HepG2 (cell line): ENCODE measurements around the gene SLC22A31. TPM values are rescaled to one million over a fixed set of nuclear protein-coding genes. Genes with fewer than 3 reads are reported as not detected.

Experiments
- CAMTA2 ChIP-seq: sonication (generic); formaldehyde crosslinking; IDR thresholded peaks from 2 replicates; pipeline ENCODE4 v1.4.0; 2020; ENCODE audit warnings: mild to moderate bottlenecking, missing genetic modification reagents, borderline replicate concordance
- DPF2 ChIP-seq: sonication (generic); formaldehyde crosslinking; IDR thresholded peaks from 2 replicates; pipeline ENCODE4 v1.4.0; 2020; ENCODE audit warnings: mild to moderate bottlenecking, low read depth, missing genetic modification reagents, borderline replicate concordance
- POLR2AphosphoS2 ChIP-seq: IDR thresholded peaks from 2 replicates; pipeline ENCODE4 v1.6.1; 2011; ENCODE audit warnings: low read depth, low read length, improper control_type of control experiment
- SNRNP70 ChIP-seq: fragments of 200-400 bp; formaldehyde crosslinking; IDR thresholded peaks from 2 replicates; pipeline ENCODE4 v1.6.1; 2017; ENCODE audit warnings: mild to moderate bottlenecking, low read depth, low read length, moderate library complexity
- ZBTB8A ChIP-seq: sonication (generic); formaldehyde crosslinking; IDR thresholded peaks from 2 replicates; pipeline ENCODE4 v1.4.0; 2020; ENCODE audit warnings: mild to moderate bottlenecking, low read depth, missing genetic modification reagents, borderline replicate concordance
- ZNF703 ChIP-seq: sonication (generic); formaldehyde crosslinking; IDR thresholded peaks from 2 replicates; pipeline ENCODE4 v1.5.1; 2020; ENCODE audit warnings: missing genetic modification reagents, mild to moderate bottlenecking, moderate library complexity, borderline replicate concordance
- ZNF883 ChIP-seq: sonication (generic); formaldehyde crosslinking; IDR thresholded peaks from 2 replicates; pipeline ENCODE4 v1.5.1; 2020; ENCODE audit warnings: mild to moderate bottlenecking, missing genetic modification reagents; ENCODE audit errors: not compliant biosample characterization
- polyA plus RNA-seq, 8 experiments: library from polyadenylated mRNA; depleted of rRNA in 3 of 8; stranded (reverse) in 7 of 8; unstranded in 1 of 8; fragments of >200 nt; fragmentation: Illumina TruSeq in 4 of 8; extraction: Trizol in 4 of 8; gene quantifications; 2 replicates each; pipeline versions ENCODE4 v1.2.1 to v1.2.3, GENCODE V29; 2011 to 2016; ENCODE audit warnings: low read depth in 4 of 8, missing spikeins in 1 of 8, mixed read lengths in 1 of 8; ENCODE audit not compliant: insufficient read depth in 1 of 8
- total RNA-seq, 5 experiments: library from RNA; depleted of rRNA; stranded (reverse); fragments of >200 nt; fragmentation: Illumina TruSeq; extraction: Trizol; gene quantifications; 2 replicates each; pipeline ENCODE4 v1.2.3, GENCODE V29; 2016; ENCODE audit warnings: low read depth in 1 of 5
- TF ChIP-seq, protein P1 (sequence below): sonication (generic); formaldehyde crosslinking; IDR thresholded peaks from 2 replicates; pipeline ENCODE4 v1.9.0; 2021; ENCODE audit warnings: mild to moderate bottlenecking, missing genetic modification reagents
- TF ChIP-seq, protein P2 (sequence below): sonication (generic); formaldehyde crosslinking; IDR thresholded peaks from 2 replicates; pipeline ENCODE4 v1.8.1; 2023; ENCODE audit warnings: mild to moderate bottlenecking, inconsistent platforms, moderate library complexity, missing genetic modification reagents, borderline replicate concordance
- TF ChIP-seq, protein P3 (sequence below): sonication (generic); formaldehyde crosslinking; IDR thresholded peaks from 2 replicates; pipeline ENCODE4 v1.4.0; 2020; ENCODE audit warnings: missing genetic modification reagents
- TF ChIP-seq, protein P4 (sequence below): sonication (generic); formaldehyde crosslinking; IDR thresholded peaks from 2 replicates; pipeline ENCODE4 v1.5.1; 2020; ENCODE audit warnings: mild to moderate bottlenecking, moderate library complexity, missing genetic modification reagents

The SLC22A31 gene
- total and polyA plus RNA-seq, 2 of the 13 experiments (the other 11 are each of a cell fraction or from before 2014, with no cell fraction given), result 67.3 to 83.3 TPM

DNA sequence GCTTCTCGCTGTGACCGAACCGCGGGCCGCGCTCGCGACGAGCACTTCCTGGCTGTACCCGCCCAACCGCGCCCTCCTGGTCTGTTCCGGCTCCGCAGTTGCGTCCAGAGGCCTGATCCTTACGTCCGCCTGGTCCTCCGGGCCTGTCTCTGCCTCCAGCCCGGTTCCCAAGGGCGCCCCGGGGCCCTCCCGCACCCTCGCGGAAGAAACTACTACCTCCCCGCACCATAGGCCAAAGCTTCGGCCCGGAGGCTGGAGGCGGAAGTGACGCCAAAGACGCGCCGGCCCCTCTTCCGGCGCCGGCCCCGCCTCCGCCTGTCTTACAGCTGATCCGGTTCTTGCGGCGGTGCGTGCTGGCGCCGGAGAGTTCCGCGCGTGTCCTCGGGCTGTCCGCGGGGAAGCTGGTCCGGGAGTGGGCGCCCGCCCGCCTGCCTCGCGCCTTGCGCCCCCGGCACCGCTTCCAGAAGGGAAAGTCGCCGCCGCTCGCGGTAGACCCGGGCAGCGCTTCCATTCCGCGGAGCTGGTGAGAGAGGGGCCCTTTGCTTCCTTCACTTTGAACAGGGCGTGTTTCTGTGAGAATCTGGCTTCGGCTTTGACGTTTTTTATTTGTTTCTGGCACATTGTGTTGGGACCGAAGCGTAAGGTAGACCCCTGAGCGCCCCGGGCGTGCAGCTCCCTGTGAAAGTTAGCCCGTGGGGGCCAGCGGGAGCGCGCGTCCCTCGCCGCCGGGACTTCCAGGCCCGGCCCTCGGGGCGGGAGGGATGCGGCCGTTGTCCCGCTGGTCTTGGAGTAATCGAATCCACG, 17.3 kb upstream of the SLC22A31 start, which contains the start of gene ZNF778 (continued):
- TF ChIP-seq, protein P1, sequence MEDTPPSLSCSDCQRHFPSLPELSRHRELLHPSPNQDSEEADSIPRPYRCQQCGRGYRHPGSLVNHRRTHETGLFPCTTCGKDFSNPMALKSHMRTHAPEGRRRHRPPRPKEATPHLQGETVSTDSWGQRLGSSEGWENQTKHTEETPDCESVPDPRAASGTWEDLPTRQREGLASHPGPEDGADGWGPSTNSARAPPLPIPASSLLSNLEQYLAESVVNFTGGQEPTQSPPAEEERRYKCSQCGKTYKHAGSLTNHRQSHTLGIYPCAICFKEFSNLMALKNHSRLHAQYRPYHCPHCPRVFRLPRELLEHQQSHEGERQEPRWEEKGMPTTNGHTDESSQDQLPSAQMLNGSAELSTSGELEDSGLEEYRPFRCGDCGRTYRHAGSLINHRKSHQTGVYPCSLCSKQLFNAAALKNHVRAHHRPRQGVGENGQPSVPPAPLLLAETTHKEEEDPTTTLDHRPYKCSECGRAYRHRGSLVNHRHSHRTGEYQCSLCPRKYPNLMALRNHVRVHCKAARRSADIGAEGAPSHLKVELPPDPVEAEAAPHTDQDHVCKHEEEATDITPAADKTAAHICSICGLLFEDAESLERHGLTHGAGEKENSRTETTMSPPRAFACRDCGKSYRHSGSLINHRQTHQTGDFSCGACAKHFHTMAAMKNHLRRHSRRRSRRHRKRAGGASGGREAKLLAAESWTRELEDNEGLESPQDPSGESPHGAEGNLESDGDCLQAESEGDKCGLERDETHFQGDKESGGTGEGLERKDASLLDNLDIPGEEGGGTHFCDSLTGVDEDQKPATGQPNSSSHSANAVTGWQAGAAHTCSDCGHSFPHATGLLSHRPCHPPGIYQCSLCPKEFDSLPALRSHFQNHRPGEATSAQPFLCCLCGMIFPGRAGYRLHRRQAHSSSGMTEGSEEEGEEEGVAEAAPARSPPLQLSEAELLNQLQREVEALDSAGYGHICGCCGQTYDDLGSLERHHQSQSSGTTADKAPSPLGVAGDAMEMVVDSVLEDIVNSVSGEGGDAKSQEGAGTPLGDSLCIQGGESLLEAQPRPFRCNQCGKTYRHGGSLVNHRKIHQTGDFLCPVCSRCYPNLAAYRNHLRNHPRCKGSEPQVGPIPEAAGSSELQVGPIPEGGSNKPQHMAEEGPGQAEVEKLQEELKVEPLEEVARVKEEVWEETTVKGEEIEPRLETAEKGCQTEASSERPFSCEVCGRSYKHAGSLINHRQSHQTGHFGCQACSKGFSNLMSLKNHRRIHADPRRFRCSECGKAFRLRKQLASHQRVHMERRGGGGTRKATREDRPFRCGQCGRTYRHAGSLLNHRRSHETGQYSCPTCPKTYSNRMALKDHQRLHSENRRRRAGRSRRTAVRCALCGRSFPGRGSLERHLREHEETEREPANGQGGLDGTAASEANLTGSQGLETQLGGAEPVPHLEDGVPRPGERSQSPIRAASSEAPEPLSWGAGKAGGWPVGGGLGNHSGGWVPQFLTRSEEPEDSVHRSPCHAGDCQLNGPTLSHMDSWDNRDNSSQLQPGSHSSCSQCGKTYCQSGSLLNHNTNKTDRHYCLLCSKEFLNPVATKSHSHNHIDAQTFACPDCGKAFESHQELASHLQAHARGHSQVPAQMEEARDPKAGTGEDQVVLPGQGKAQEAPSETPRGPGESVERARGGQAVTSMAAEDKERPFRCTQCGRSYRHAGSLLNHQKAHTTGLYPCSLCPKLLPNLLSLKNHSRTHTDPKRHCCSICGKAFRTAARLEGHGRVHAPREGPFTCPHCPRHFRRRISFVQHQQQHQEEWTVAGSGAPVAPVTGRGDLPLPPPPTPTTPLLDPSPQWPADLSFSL (CRISPR knock-in tag), result no peak
- TF ChIP-seq, protein P2, sequence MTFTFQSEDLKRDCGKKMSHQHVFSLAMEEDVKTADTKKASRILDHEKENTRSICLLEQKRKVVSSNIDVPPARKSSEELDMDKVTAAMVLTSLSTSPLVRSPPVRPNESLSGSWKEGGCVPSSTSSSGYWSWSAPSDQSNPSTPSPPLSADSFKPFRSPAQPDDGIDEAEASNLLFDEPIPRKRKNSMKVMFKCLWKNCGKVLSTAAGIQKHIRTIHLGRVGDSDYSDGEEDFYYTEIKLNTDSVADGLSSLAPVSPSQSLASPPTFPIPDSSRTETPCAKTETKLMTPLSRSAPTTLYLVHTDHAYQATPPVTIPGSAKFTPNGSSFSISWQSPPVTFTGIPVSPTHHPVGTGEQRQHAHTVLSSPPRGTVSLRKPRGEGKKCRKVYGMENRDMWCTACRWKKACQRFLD (CRISPR knock-in tag), result peak; percentile 94
- no peak for TF ChIP-seq ZBTB8A
- TF ChIP-seq, protein P3, sequence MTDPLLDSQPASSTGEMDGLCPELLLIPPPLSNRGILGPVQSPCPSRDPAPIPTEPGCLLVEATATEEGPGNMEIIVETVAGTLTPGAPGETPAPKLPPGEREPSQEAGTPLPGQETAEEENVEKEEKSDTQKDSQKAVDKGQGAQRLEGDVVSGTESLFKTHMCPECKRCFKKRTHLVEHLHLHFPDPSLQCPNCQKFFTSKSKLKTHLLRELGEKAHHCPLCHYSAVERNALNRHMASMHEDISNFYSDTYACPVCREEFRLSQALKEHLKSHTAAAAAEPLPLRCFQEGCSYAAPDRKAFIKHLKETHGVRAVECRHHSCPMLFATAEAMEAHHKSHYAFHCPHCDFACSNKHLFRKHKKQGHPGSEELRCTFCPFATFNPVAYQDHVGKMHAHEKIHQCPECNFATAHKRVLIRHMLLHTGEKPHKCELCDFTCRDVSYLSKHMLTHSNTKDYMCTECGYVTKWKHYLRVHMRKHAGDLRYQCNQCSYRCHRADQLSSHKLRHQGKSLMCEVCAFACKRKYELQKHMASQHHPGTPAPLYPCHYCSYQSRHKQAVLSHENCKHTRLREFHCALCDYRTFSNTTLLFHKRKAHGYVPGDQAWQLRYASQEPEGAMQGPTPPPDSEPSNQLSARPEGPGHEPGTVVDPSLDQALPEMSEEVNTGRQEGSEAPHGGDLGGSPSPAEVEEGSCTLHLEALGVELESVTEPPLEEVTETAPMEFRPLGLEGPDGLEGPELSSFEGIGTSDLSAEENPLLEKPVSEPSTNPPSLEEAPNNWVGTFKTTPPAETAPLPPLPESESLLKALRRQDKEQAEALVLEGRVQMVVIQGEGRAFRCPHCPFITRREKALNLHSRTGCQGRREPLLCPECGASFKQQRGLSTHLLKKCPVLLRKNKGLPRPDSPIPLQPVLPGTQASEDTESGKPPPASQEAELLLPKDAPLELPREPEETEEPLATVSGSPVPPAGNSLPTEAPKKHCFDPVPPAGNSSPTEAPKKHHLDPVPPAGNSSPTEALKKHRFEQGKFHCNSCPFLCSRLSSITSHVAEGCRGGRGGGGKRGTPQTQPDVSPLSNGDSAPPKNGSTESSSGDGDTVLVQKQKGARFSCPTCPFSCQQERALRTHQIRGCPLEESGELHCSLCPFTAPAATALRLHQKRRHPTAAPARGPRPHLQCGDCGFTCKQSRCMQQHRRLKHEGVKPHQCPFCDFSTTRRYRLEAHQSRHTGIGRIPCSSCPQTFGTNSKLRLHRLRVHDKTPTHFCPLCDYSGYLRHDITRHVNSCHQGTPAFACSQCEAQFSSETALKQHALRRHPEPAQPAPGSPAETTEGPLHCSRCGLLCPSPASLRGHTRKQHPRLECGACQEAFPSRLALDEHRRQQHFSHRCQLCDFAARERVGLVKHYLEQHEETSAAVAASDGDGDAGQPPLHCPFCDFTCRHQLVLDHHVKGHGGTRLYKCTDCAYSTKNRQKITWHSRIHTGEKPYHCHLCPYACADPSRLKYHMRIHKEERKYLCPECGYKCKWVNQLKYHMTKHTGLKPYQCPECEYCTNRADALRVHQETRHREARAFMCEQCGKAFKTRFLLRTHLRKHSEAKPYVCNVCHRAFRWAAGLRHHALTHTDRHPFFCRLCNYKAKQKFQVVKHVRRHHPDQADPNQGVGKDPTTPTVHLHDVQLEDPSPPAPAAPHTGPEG (CRISPR knock-in tag), result peak; percentile 92
- no peak for TF ChIP-seq POLR2AphosphoS2
- TF ChIP-seq, protein P4, sequence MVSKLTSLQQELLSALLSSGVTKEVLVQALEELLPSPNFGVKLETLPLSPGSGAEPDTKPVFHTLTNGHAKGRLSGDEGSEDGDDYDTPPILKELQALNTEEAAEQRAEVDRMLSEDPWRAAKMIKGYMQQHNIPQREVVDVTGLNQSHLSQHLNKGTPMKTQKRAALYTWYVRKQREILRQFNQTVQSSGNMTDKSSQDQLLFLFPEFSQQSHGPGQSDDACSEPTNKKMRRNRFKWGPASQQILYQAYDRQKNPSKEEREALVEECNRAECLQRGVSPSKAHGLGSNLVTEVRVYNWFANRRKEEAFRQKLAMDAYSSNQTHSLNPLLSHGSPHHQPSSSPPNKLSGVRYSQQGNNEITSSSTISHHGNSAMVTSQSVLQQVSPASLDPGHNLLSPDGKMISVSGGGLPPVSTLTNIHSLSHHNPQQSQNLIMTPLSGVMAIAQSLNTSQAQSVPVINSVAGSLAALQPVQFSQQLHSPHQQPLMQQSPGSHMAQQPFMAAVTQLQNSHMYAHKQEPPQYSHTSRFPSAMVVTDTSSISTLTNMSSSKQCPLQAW (CRISPR knock-in tag), result peak; percentile 94
- TF ChIP-seq ZNF703 (CRISPR knock-in tag), result peak; percentile 77; the same call in 1 of the 2 replicates
- no peak for TF ChIP-seq SNRNP70
- peak; percentile 97 for TF ChIP-seq ZNF883 (CRISPR knock-in tag)
- no peak; the same call in 1 of the 2 replicates for TF ChIP-seq DPF2 (CRISPR knock-in tag)
- peak; percentile 67; the same call in 1 of the 2 replicates for TF ChIP-seq CAMTA2 (CRISPR knock-in tag)
